K562 (cell line): ENCODE data around the gene HINT2. TPM values are rescaled to one million over a fixed set of nuclear protein-coding genes. Genes with fewer than 3 reads are reported as not detected.
A peak's percentile ranks its signal among the peaks of the same experiment; 100 is the strongest.

Experiments used
- ATAC-seq: fragments of 200-7000 bp; cut with Tn5 transposase; 3 replicates; pipeline ENCODE4 v1.9.1; 2020; ENCODE audit warnings: moderate library complexity
- BruUV-seq: library from RNA; stranded (reverse); fragments of 400-500 nt; replicated peaks from 2 replicates; lab custom pipeline; 2021; lab: Mats Ljungman, UMichigan
- CTCF ChIA-PET: fragments of 300-600 bp; formaldehyde crosslinking; extraction: SDS; loops from one replicate; lab custom pipeline; 2021; ENCODE audit warnings: low intra/inter-chr PET ratio; lab: Yijun Ruan, JAX
- POLR2A ChIA-PET: fragments of 300-600, 350-650 bp; sonication (Branson Sonifier 250); formaldehyde crosslinking; extraction: SDS; loops from one replicate; lab custom pipeline; 2021; ENCODE audit warnings: antibody characterized with exemption, inconsistent platforms; lab: Yijun Ruan, JAX
- DNase-seq, 4 experiments: peaks; one replicate each; pipeline versions ENCODE4 v3.0.0 to v3.0.0-alpha.2; 2011 to 2018; ENCODE audit warnings: low spot score in 3 of 4, mixed read lengths in 3 of 4; ENCODE audit errors: extremely low read depth in 1 of 4
- FAIRE-seq: peaks from 2 replicates; lab custom pipeline; 2011; peaks lifted over from hg19 to GRCh38; lab: Jason Lieb, UNC
- H2AFZ ChIP-seq: 2 replicates; pipeline ENCODE4 v1.6.0; 2011; ENCODE audit warnings: low read depth, low read length, control low read depth, inconsistent platforms
- H3K27ac ChIP-seq: fragments of 200-600 bp; 3 replicates; pipeline ENCODE4 v1.8.0; 2011; ENCODE audit warnings: low read depth, mild to moderate bottlenecking, control low read depth, inconsistent platforms, low read length, moderate library complexity, mixed read lengths; ENCODE audit errors: extremely low read depth
- H3K27me3 ChIP-seq, 2 experiments: fragments of 300-600 bp in 1 of 2; 2 replicates in 1 of 2; 3 replicates in 1 of 2; pipeline versions ENCODE4 v1.6.0 to v1.8.0; 2011; ENCODE audit warnings: inconsistent platforms in 2 of 2, low read length in 2 of 2, mild to moderate bottlenecking in 1 of 2, mixed read lengths in 1 of 2, moderate library complexity in 1 of 2; ENCODE audit not compliant: control insufficient read depth in 2 of 2, insufficient read depth in 2 of 2
- H3K36me3 ChIP-seq: fragments of 300-600 bp; 3 replicates; pipeline ENCODE4 v1.8.0; 2011; ENCODE audit warnings: mild to moderate bottlenecking, low read length, inconsistent platforms; ENCODE audit not compliant: control insufficient read depth, insufficient read depth
- H3K4me1 ChIP-seq, 2 experiments: fragments of 200-600 bp in 1 of 2; replicated peaks in 1 of 2; 2 replicates in 1 of 2; 3 replicates in 1 of 2; pipeline versions ENCODE4 v1.5.1 to v1.8.0; 2011; ENCODE audit warnings: inconsistent platforms in 2 of 2, low read length in 2 of 2, mild to moderate bottlenecking in 1 of 2, mixed read lengths in 1 of 2, moderate library complexity in 1 of 2; ENCODE audit not compliant: control insufficient read depth in 2 of 2, insufficient read depth in 2 of 2
- H3K4me2 ChIP-seq: 2 replicates; pipeline ENCODE4 v1.6.1; 2011; ENCODE audit warnings: low read length, control low read depth, inconsistent platforms, mixed read lengths; ENCODE audit not compliant: insufficient read depth
- H3K4me3 ChIP-seq: fragments of 200-600 bp; sonication (generic), shearing (Covaris generic); 2 replicates; pipeline ENCODE4 v1.5.1; 2016; ENCODE audit warnings: control low read depth, inconsistent platforms
- H3K79me2 ChIP-seq: fragments of 200-600 bp; 3 replicates; pipeline ENCODE4 v1.8.0; 2011; ENCODE audit warnings: low read length, inconsistent platforms; ENCODE audit not compliant: control insufficient read depth, insufficient read depth
- H3K9ac ChIP-seq, 2 experiments: 2 replicates each; pipeline versions ENCODE4 v1.6.0 to v1.6.1; 2011; ENCODE audit warnings: low read depth in 2 of 2, low read length in 2 of 2, control low read depth in 1 of 2, inconsistent platforms in 1 of 2, mild to moderate bottlenecking in 1 of 2, mixed read lengths in 1 of 2; ENCODE audit not compliant: insufficient read depth in 1 of 2
- H3K9me1 ChIP-seq: one replicate; pipeline ENCODE4 v1.6.0; 2011; ENCODE audit warnings: inconsistent platforms, mild to moderate bottlenecking, low read length, moderate library complexity; ENCODE audit not compliant: control insufficient read depth, insufficient read depth
- H3K9me3 ChIP-seq: replicated peaks from 2 replicates; pipeline ENCODE4 v1.5.1; 2011; ENCODE audit warnings: low read depth, low read length, inconsistent platforms; ENCODE audit not compliant: control insufficient read depth, insufficient read depth
- H4K20me1 ChIP-seq: replicated peaks from 2 replicates; pipeline ENCODE4 v1.6.1; 2011; ENCODE audit warnings: low read length, inconsistent platforms, mixed read lengths; ENCODE audit not compliant: control insufficient read depth, insufficient read depth
- DDX20 ChIP-seq: fragments of 450-650 bp; IDR thresholded peaks from 2 replicates; pipeline ENCODE4 v1.6.1; 2016; ENCODE audit warnings: missing genetic modification characterization, low read depth, mild to moderate bottlenecking, missing compliant biosample characterization, moderate library complexity
- NFYB ChIP-seq: IDR thresholded peaks from 2 replicates; pipeline ENCODE4 v1.6.1; 2011; ENCODE audit warnings: mild to moderate bottlenecking, moderate library complexity; ENCODE audit not compliant: insufficient read length; ENCODE audit errors: extremely low read depth
- SNRNP70 ChIP-seq: fragments of 200-400 bp; formaldehyde crosslinking; optimal IDR thresholded peaks from 2 replicates; pipeline ENCODE3; 2017; ENCODE audit warnings: low read depth, low read length
- SUPT5H ChIP-seq: fragments of 450-650 bp; IDR thresholded peaks from 2 replicates; pipeline ENCODE4 v1.6.1; 2016
- ZFP36 ChIP-seq: fragments of 150-350 bp; IDR thresholded peaks from 2 replicates; pipeline ENCODE4 v1.6.1; 2018; ENCODE audit warnings: low read length, low read depth; ENCODE audit not compliant: partially characterized antibody
- ZNF165 ChIP-seq: fragments of 250-450 bp; sonication (Bioruptor Pico); IDR thresholded peaks from 2 replicates; pipeline ENCODE4 v1.4.0; 2020; ENCODE audit warnings: borderline replicate concordance
- ZNF232 ChIP-seq: sonication (generic); formaldehyde crosslinking; IDR thresholded peaks from 2 replicates; pipeline ENCODE4 v1.8.0; 2022; ENCODE audit warnings: mild to moderate bottlenecking, missing genetic modification reagents
- ZNF384 ChIP-seq: IDR thresholded peaks from 2 replicates; pipeline ENCODE4 v1.6.1; 2012; ENCODE audit warnings: low read depth, low read length, improper control_type of control experiment
- WGBS: fragments of 100-300 bp; shearing (Covaris generic); methylation state at CpG from one replicate; pipeline ENCODE4 v1.1.6; 2016; ENCODE audit warnings: low coverage, mixed read lengths; ENCODE audit not compliant: insufficient coverage; ENCODE audit errors: missing lambda C conversion rate; 5-methylcytosine and 5-hydroxymethylcytosine counted together
- in situ Hi-C: fragments of 300-500 bp; cut with MboI; formaldehyde crosslinking; loops from 4 replicates; pipeline ENCODE4 v1.15.0; 2018; ENCODE audit warnings: inconsistent platforms, mixed read lengths
- intact Hi-C: fragments of 100-400 bp; cut with micrococcal nuclease; formaldehyde crosslinking; loops from 2 replicates; pipeline ENCODE4 v1.14.2; 2022
- polyA plus RNA-seq, 8 experiments: library from polyadenylated mRNA; depleted of rRNA in 4 of 8; stranded (reverse) in 5 of 8; unstranded in 3 of 8; fragments of >200 nt; fragmentation: Nextera tagmentation in 2 of 8; fragmentation: Illumina TruSeq in 1 of 8; extraction: Ambion mirVana in 2 of 8; extraction: Trizol in 1 of 8; gene quantifications; 2 replicates each; pipeline versions ENCODE4 v1.2.1 to v1.2.3, GENCODE V29; 2011 to 2014; ENCODE audit warnings: inconsistent platforms in 1 of 8, missing spikeins in 1 of 8
- total RNA-seq, 7 experiments: library from RNA; depleted of rRNA in 6 of 7; stranded (reverse); fragments of >200 nt in 6 of 7; fragmentation: Illumina TruSeq in 2 of 7; extraction: Trizol in 2 of 7; gene quantifications; 2 replicates each; pipeline versions ENCODE4 v1.2.1 to v1.2.3, GENCODE V29; 2011 to 2021; ENCODE audit warnings: low replicate concordance in 1 of 7
- TF ChIP-seq, protein P1 (sequence below): sonication (generic); formaldehyde crosslinking; IDR thresholded peaks from 2 replicates; pipeline ENCODE4 v1.8.1; 2022; ENCODE audit warnings: missing genetic modification reagents

HINT2 gene
- total and polyA plus RNA-seq, 9 of the 15 experiments (the other 6 are each of a cell fraction or from before 2014, with no cell fraction given), result 5.6 to 44.1 (median 27.9) TPM

DNA sequence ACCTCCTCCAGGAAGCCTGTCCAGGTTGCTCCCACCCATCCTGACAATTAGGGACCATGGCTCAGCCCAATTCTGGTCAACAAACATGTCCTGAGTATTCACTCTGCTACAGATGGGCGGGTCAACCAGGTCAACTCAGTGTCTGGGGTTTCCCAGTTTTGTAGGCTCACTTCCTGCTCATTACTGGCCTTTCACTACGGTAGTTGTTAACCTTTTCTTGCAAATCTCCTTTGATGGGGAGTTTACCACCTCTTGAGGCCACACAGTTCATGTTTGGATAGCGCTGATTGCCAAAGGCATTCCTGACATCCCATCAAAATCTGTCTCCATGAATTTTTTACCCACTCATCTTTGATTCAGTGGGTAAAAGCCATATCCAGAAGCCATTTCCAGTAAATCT lies 28.0 kb upstream of the HINT2 start:
- in situ Hi-C loops (no loop called here), intact Hi-C loops (no loop called here)
- no peak overlapping the region for H2AFZ ChIP-seq
- FAIRE-seq (no peak), DNase-seq (no peak), ATAC-seq (no peak)
- no peak overlapping the region for H3K9ac ChIP-seq
- no peaks in the 10 kb centered on the region for H3K9me1 ChIP-seq
- no peak overlapping the region for H3K4me3 ChIP-seq
- BruUV-seq, result no TSS peak
- peak; percentile 41 for TF ChIP-seq ZFP36
- no peak for TF ChIP-seq ZNF165
- no peak for TF ChIP-seq SNRNP70
- no peaks in the 10 kb centered on the region for H3K9me3 ChIP-seq
- 16% methylated on average over 3 of the region's 3 CpGs for WGBS
- H3K27ac ChIP-seq, result no peak overlapping the region
- H3K79me2 ChIP-seq, result no peaks in the 10 kb centered on the region
- no peaks in the 10 kb centered on the region for H3K36me3 ChIP-seq
- H4K20me1 ChIP-seq, result no peaks in the 10 kb centered on the region
- ChIA-PET CTCF (no interaction called here), POLR2A (interaction anchor here (0.5 to 1.0 kb wide), 2 partner anchors 8 to 1535 kb away, joined by 4 to 6 read pairs; no protein-coding TSS in a partner anchor)
- peaks cover 0 to 34% of the 10 kb centered on the region in 2 experiments; a peak in 4 of 5 replicates for H3K27me3 ChIP-seq
- peaks cover 0 to 11% of the 10 kb centered on the region in 2 experiments; a peak in 2 of 5 replicates for H3K4me1 ChIP-seq
- no peak overlapping the region for H3K4me2 ChIP-seq

DNA sequence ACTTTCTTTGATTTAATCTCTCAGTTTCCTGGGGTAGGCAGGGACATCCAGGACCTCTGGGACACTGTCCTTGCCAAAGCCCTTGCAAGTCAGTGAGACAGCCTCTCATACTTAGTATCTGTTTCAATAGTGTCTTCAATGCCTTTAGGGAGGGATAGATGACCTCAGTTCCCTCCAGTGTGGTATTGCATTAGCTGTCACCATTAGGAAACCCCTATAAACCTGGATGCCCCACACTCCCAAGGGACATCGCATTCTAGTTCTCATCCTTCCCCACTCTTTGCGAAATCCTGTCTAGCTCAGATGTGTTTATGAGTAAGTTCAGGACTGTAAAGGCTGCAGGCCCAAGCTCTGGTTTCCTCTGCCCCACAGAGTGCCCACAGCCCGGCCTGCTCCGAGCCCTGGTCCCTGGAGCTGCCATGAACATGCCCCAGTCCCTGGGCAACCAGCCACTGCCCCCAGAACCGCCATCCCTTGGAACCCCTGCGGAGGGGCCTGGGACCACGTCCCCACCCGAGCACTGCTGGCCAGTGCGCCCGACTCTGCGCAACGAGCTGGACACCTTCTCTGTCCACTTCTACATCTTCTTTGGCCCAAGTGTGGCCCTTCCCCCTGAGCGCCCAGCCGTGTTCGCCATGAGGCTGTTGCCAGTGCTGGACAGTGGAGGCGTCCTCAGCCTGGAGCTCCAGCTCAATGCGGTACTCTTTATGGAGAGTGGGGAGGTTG lies 27.3 kb upstream of the HINT2 start:
- 18% methylated on average over 13 of the region's 17 CpGs for WGBS
- Histone ChIP-seq H3K9me1 (no peaks in the 10 kb centered on the region), H3K79me2 (no peaks in the 10 kb centered on the region), H4K20me1 (no peaks in the 10 kb centered on the region)
- CTCF ChIA-PET, result no interaction called here
- ATAC-seq, result no peak
- no peak for TF ChIP-seq ZNF384
- no peak for TF ChIP-seq NFYB
- no peak for TF ChIP-seq ZNF232 (CRISPR knock-in tag)
- no peak for TF ChIP-seq SUPT5H
- TF ChIP-seq DDX20 (tag), result no peak
- TF ChIP-seq, protein P1, sequence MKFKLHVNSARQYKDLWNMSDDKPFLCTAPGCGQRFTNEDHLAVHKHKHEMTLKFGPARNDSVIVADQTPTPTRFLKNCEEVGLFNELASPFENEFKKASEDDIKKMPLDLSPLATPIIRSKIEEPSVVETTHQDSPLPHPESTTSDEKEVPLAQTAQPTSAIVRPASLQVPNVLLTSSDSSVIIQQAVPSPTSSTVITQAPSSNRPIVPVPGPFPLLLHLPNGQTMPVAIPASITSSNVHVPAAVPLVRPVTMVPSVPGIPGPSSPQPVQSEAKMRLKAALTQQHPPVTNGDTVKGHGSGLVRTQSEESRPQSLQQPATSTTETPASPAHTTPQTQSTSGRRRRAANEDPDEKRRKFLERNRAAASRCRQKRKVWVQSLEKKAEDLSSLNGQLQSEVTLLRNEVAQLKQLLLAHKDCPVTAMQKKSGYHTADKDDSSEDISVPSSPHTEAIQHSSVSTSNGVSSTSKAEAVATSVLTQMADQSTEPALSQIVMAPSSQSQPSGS (CRISPR knock-in tag), result no peak
- TF ChIP-seq, all 486 proteins: peak for 0
- peaks cover 0 to 34% of the 10 kb centered on the region in 2 experiments; a peak in 4 of 5 replicates for H3K27me3 ChIP-seq
- H3K4me3 ChIP-seq, result no peak overlapping the region
- H3K36me3 ChIP-seq, result no peaks in the 10 kb centered on the region
- BruUV-seq, result no TSS peak
- POLR2A ChIA-PET, result interaction anchor here (0.8 to 1.0 kb wide), 2 partner anchors 9 to 20 kb away, joined by 3 to 6 read pairs; no protein-coding TSS in a partner anchor
- H3K9me3 ChIP-seq, result no peaks in the 10 kb centered on the region
- H3K9ac ChIP-seq, result no peak overlapping the region
- intact Hi-C loops (no loop called here), in situ Hi-C loops (no loop called here)
- no peak overlapping the region for H2AFZ ChIP-seq
- FAIRE-seq (no peak), DNase-seq (no peak)
- H3K4me2 ChIP-seq, result no peak overlapping the region
- peaks cover 0 to 11% of the 10 kb centered on the region in 2 experiments; a peak in 2 of 5 replicates for H3K4me1 ChIP-seq
- H3K27ac ChIP-seq, result no peak overlapping the region
